EH (cell line): ENCODE results near the gene PPP1R3F.
"Not testable (repeated sequence)": the region's sequence is repeated elsewhere in the genome, so short reads cannot be mapped to it uniquely, and the experiment has no call there.

Experiments
- DNase-seq: peaks from one replicate; pipeline ENCODE4 v3.0.0-alpha.2; 2015; ENCODE audit warnings: low read depth

The PPP1R3F gene

DNA sequence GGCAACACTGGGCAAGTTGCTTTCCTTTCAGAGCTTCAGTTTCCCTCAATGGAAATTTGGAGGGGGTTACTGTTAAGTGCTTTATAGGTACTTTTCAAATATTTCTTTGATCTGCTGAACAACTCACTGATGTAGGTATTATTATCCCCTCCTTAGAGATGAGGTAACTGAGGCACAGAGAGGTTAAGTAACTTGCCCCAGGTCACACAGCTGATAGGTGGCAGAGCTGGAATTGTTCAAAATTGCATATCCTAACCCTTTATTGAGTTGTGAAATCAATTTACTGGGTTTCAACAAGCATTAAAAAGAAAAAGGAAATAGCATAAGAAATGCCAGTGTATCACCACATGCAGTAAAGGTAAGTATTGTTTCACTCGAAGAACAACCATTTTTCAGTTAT lies 6.6 kb downstream of the PPP1R3F start:
- DNase-seq: no peak

GRCh38 chrX:49276671-49277534 lies 7.3 kb downstream of the PPP1R3F start:
- DNase-seq: no peak

DNA sequence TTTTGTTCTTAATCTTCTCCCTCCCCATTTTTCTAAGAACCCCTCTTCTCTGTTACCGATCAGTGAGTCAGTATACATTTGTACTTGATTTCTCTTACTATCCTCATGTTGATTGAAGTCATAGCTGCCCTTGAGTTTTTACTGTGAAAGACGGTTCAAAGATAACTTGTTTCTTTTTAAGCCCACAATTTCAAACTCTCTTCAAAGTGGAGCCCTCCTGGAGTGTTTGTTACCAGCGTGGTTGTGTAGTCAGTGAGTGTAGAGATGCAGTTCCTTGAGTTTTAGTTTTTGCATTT lies 7.9 kb downstream of the PPP1R3F start:
- no peak for DNase-seq

DNA sequence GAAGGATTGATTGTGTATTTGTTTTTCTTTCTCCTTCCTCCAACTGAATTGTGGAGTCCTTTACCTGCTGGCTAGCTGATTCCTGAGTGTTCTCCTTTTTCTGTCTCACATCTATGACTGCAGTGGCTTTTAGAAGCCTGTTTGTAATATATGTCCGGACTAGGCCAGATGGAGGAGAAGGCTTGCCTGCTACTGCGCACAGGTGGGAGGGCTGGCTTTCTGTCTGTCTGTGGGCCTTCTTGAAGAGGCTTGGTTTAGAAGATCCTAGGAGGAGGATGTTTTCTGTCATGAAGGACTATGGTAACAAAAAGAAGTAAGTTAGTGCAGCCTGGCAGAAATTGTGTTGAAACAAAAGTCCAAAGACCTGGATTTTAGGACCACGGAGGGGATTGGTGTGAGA lies 8.5 kb downstream of the PPP1R3F start:
- no peak for DNase-seq

- DNase-seq: peak; percentile 33
These were observed 13.0 kb downstream of the PPP1R3F start for GRCh38 chrX:49282647-49283011.

- DNase-seq: no peak
These were observed 14.6 kb downstream of the PPP1R3F start for GRCh38 chrX:49284212-49284611.

- no peak for DNase-seq
These were observed 16.5 kb downstream of the PPP1R3F start for GRCh38 chrX:49286136-49286535.

- no peak for DNase-seq
These were observed 17.0 kb downstream of the PPP1R3F start for GRCh38 chrX:49286581-49286980.

DNA sequence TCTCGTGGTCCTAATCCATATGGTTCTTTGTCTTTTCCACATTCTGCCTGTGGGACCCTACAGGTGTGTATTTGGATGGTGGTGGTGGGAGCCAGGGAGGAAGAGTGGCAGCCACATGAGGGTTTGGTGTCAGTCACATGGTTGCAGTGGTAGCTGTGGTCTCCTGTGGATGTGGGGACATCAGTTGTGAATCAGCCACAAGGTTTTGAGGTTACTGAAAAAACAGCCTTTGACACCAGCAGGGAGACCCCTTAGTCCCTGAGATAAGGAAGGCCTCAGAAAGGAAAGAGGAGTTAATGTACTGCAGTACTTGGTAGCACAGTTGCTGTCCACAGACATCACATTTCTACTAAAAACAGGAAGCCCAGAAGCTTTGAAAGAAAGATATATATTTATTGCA lies 18.1 kb downstream of the PPP1R3F start:
- no peak for DNase-seq

DNA sequence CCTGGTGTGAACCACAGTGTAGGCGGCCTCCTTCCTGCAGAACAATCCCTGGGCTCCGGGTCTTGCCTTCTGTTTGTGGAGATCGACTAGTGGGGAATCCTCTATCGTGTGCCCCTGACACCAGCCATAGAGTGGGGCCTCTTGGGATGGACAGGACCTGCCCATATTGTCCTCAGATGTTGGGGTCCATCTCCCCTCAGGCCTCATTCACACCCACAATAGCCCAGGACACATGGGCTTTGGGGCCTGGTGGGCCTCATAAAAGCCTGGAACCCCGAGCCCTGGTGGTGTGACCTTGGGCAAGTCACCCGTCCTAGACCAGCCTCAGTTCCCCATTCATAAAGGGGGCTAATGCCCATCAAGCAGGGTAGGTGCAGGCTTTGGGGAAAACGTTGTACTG lies 20.6 kb downstream of the PPP1R3F start:
- no peak for DNase-seq

DNA sequence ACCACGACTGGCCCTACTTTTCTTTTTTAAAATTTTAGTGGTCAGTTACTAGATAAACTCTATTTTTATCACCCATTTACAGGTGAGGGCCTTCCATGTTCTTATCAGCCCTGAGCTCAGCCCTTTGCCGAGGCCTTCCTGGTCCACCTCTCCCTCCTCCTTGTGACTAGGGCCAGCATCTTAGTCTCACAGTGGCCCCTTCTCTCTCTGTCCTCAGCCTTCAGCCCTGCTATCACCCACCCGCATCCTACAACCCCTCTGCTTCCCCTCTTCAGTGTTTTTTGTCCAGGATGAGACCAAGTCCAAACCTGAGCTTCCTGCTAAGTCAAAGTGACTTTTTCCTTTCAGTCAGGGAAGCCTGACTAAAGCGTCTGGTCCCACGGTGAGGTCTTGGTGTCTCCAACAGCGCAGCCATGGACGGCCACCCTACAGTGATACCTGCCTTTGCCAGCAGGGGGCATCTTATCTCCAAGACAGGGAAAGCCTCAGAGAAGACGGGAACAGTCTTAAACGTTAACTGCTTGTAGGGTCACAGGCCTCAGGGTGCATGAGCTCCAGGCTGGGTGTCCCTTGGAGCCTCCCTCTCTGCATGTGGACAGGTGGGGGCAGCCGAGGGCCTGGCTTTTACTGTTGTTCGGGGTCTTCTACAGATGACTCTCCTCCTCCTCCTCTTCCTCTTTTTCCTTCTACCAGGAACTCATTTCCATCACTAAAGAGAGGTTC lies 22.2 kb downstream of the PPP1R3F start:
- peak; percentile 52 for DNase-seq

DNA sequence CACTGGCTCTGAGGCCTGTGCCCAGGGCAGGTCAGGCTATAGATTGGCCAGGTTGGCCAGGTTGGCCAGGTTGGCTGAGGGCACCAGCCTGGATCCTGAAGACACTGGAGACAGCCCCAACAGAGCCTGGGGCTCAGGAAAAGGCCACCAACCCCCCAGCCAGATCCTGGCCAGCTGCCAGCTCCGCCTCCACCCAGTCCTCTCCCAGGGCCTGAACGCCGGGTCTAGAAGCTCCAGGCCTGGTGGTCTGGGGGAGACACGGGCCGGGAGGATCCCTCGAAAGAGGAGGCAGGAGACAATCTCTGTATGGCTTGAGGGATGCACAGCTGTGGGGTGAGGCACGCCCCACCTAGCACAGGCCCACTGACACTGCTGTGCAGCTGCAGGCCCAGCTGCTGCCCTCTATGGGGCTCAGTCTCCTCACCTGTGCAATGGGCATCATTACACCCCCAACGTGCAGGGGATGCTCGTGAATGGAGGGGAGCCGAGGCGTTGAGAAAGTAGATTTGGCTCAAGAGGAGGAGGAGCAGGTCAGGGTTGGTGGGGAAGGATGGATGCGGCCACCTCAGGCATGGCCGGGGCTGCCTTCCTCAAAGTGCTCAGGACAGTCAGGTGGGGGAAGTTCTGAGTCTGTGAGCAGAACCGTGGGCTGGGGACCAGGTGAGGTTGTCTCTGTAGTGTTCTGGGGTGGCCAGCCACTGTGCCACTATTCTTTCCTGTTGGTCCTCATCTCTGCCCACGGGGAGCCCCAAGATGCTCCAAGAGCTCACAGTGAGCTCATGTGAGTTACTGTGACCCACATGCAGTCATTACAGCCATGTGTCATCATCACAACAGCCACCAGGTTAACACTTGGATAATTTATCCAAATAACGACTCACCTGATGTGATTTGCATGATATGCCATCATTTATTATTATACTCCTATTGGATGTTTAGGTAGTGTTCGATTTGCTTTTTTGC lies 23.1 kb downstream of the PPP1R3F start:
- no peak for DNase-seq

DNA sequence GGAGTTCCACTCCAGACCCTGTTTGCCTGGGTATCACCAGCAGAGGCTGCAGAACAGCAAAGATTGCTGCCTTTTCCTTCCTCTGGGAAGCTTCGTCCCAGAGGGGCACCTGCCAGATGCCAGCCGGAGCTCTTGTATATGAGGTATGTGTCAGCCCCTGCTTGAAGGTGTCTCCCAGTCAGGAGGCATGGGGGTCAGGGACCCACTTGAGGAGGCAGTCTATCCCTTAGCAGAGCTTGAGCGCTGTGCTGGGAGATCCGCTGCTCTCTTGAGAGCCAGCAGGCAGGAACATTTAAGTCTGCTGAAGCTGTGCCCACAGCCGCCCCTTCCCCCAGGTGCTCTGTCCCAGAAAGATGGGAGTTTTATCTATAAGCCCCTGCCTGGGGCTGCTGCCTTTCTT lies 29.7 kb downstream of the PPP1R3F start:
- DNase-seq: not testable (repeated sequence)

DNA sequence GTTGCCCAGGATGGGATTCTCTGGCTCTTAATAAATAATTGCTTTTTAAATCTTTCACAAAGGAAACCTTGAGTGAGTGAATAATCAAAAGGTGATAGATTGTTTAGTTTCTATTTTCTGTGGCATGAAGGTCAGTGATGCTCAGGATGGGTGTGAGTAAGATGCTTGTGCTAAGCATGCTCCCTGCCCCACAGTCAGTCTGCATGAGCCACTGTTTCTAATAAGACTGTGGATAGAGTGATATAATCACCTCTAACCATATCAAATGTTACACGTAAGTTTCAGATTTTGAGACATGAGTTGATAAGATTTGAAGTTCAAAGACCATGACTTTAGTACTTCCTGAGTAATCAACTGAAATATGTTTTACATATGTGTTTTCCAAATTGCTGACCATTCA lies 31.1 kb downstream of the PPP1R3F start:
- no peak for DNase-seq

GRCh38 chrX:49303346-49303745 lies 33.8 kb downstream of the PPP1R3F start, which contains the start of gene GAGE10:
GAGE10 (plus strand) TSS chrX:49303646; CDS start chrX:49304860, 1,214 bp downstream.
- no peak for DNase-seq

DNA sequence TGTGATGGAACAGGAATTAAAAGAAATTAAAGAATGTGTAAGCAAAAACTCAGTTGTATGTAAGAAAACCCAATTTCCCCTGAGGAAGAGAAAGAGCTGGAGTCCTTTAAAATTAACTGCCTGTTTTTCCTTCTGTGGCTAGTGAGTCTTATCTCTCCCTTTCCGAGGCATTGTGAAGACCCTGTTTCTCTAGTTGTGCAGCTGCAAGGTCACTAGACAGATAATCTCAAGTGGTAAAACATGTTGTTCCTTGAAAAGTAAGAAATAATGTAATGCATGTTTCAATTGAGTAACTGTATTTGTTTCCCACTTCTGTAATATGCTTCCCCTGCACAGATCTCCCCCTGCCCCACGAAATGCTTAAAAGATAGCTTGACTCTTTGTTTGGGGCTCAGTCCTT lies 38.2 kb downstream of the PPP1R3F start:
- not testable (repeated sequence) for DNase-seq

DNA sequence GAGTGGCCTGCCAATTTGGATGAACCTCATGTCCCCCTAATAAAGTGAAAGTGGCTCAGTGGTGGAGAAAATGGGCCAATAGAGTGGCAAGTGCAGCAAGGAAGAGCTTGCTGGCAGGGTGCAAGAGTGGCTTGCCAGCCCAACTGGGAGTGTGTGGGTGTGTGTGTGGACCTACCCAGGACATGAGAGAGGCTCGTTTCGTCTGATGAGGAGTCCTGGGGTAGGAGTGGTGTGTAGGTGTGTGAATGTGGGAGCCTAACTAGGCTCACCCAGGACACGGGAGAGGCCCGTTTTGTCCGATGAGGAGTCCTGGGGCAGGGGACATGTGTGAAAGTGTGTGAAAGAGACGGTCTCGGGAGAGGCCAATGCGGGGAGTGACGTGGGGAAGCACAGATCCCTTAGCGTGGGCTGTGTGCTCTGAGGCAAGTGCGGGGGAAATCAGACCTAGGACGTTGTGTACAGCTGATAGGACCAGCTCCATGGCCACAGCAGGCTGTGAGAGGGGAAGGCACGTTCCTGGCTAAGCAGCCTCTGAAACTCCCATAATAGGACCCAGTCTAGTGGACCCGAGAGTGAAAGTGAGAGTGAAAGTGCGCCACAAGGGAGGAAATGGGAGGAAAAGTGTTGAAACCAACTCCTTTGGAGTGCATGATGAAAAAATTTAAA lies 39.1 kb downstream of the PPP1R3F start:
- peak; percentile 52 for DNase-seq

- peak; percentile 41 for DNase-seq
These were observed 39.9 kb downstream of the PPP1R3F start for GRCh38 chrX:49309401-49309981.

DNA sequence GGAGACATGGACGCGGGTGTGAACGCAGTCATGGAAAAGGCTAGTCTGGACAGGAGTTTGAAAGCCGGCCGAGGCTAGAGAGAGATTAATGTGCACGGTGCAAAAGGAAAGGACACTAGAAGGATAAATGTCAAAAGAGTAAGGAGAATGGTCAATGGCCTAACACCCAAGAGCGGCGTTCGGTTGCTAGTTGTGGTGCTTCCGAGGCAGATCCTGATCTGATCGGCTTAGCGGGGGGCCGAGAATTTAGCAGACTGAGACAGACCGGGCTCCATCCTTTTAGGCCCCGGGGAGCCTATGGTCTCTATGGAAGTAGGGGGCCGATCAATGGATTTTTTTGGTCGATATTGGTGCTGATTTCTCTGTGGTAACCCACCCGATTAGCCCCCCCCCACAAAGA lies 40.8 kb downstream of the PPP1R3F start:
- DNase-seq: no peak

DNA sequence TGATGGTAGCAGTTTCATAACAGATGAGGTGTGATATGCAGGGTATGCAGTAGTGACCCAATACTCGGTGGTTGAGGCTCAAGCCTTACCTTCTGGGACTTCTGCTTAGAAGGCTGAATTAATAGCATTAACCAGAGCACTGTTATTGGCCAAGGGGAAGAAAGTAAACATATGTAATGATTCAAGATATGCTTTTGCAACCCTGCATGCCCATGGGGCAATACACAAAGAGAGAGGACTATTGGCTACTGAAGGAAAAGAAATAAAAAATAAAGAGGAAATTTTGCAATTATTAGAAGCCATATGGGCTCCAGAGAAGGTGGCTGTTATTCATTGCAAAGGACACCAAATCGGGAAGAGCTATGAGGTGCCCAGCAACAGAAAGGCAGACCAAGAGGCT lies 42.6 kb downstream of the PPP1R3F start:
- DNase-seq: no peak

DNA sequence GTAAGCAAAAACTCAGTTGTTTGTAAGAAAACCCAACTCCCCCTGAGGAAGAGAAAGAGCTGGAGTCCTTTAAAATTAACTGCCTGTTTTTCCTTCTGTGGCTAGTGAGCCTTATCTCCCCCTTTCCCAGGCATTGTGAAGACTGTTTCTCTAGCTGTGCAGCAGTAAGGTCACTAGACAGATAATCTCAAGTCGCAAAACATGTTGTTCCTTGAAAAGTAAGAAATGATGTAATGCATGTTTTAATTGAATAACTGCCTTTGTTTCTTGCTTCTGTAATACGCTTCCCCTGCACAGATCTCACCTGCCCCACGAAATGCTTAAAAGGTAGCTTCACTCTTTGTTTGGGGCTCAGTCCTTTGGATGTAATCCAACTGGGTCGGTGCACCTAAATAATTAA lies 46.5 kb downstream of the PPP1R3F start:
- no peak for DNase-seq

DNA sequence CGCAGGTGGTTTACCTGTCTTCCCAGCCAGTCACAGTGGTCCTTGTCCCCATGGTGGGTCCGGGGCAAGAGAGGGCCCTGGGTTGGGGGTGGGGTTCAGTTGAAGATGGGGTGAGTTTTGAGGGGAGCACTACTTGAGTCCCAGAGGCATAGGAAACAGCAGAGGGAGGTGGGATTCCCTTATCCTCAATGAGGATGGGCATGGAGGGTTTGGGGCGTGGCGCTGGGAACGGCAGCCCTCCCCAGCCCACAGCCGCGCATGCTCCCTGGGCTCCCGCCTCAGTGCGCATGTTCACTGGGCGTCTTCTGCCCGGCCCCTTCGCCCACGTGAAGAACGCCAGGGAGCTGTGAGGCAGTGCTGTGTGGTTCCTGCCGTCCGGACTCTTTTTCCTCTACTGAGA lies 52.1 kb downstream of the PPP1R3F start, which contains the start of gene GAGE12J:
GAGE12J (plus strand) TSS at position 301 of the 400 bp plus-strand sequence. CDS start 1,157 bp downstream, outside the sequence.
- DNase-seq: not testable (repeated sequence)
